ENCODE measurements around the gene BTBD18. TPM values are rescaled to one million over a fixed set of nuclear protein-coding genes. Genes with fewer than 3 reads are reported as not detected.

The BTBD18 gene
- total RNA-seq, 1 donor from 2014 or later = not detected

GRCh38 chr11:57770793-57771192, 19.2 kb upstream of the BTBD18 start:
- no peak for DNase-seq (ENCODE audit: low spot score)

GRCh38 chr11:57764972-57765371, 13.4 kb upstream of the BTBD18 start:
- intact Hi-C loops (cut with micrococcal nuclease) = no loop called here
- DNase-seq (ENCODE audit: low spot score) = no peak
- Mint-ChIP-seq H3K9me3 (peaks cover 4% of the 10 kb centered on the region), H3K27ac (no peak overlapping the region), H3K36me3 (ENCODE audit: low read depth) (peaks cover 8% of the 10 kb centered on the region), H3K27me3 (ENCODE audit: insufficient read depth) (peaks cover 4% of the 10 kb centered on the region), H3K4me1 (ENCODE audit: low read depth) (peaks cover 31% of the 10 kb centered on the region), H3K4me3 (no peak overlapping the region)

More at GRCh38 chr11:57770793-57771192, 19.2 kb upstream of the BTBD18 start:
- Mint-ChIP-seq H3K27me3 (ENCODE audit: insufficient read depth) (no peaks in the 10 kb centered on the region), H3K4me1 (ENCODE audit: low read depth) (peaks cover 18% of the 10 kb centered on the region), H3K4me3 (no peak overlapping the region), H3K36me3 (ENCODE audit: low read depth) (peaks cover 8% of the 10 kb centered on the region), H3K27ac (no peak overlapping the region), H3K9me3 (peaks cover 4% of the 10 kb centered on the region)
- intact Hi-C loops (cut with micrococcal nuclease) = no loop called here

- no peak for DNase-seq (ENCODE audit: low spot score)
- intact Hi-C loops (cut with micrococcal nuclease) = no loop called here
- Mint-ChIP-seq H3K4me1 (ENCODE audit: low read depth) (peaks cover 31% of the 10 kb centered on the region), H3K27ac (no peak overlapping the region), H3K36me3 (ENCODE audit: low read depth) (peaks cover 8% of the 10 kb centered on the region), H3K9me3 (peaks cover 4% of the 10 kb centered on the region), H3K27me3 (ENCODE audit: insufficient read depth) (peaks cover 4% of the 10 kb centered on the region), H3K4me3 (no peak overlapping the region)
These were observed 12.9 kb upstream of the BTBD18 start for GRCh38 chr11:57764566-57764965.

GRCh38 chr11:57764021-57764420, 12.4 kb upstream of the BTBD18 start:
- Mint-ChIP-seq H3K36me3 (ENCODE audit: low read depth) (peaks cover 8% of the 10 kb centered on the region), H3K4me1 (ENCODE audit: low read depth) (peaks cover 31% of the 10 kb centered on the region), H3K27me3 (ENCODE audit: insufficient read depth) (peaks cover 4% of the 10 kb centered on the region), H3K4me3 (no peak overlapping the region), H3K9me3 (peaks cover 4% of the 10 kb centered on the region), H3K27ac (no peak overlapping the region)
- no peak for DNase-seq (ENCODE audit: low spot score)
- intact Hi-C loops (cut with micrococcal nuclease) = no loop called here

GRCh38 chr11:57763568-57763967, 11.9 kb upstream of the BTBD18 start:
- DNase-seq (ENCODE audit: low spot score) = no peak
- no peak overlapping the region for H3K4me3 Mint-ChIP-seq
- intact Hi-C loops (cut with micrococcal nuclease) = no loop called here
- H3K27me3 Mint-ChIP-seq (ENCODE audit: insufficient read depth) = peaks cover 4% of the 10 kb centered on the region
- H3K9me3 Mint-ChIP-seq = peaks cover 4% of the 10 kb centered on the region
- H3K4me1 Mint-ChIP-seq (ENCODE audit: low read depth) = peaks cover 31% of the 10 kb centered on the region
- peaks cover 8% of the 10 kb centered on the region for H3K36me3 Mint-ChIP-seq (ENCODE audit: low read depth)
- no peak overlapping the region for H3K27ac Mint-ChIP-seq

- no peak for DNase-seq (ENCODE audit: low spot score)
- H3K27ac Mint-ChIP-seq = no peak overlapping the region
- intact Hi-C loops (cut with micrococcal nuclease) = no loop called here
- peaks cover 37% of the 10 kb centered on the region for H3K4me1 Mint-ChIP-seq (ENCODE audit: low read depth)
- H3K36me3 Mint-ChIP-seq (ENCODE audit: low read depth) = peaks cover 8% of the 10 kb centered on the region
- H3K27me3 Mint-ChIP-seq (ENCODE audit: insufficient read depth) = peaks cover 4% of the 10 kb centered on the region
- H3K9me3 Mint-ChIP-seq = peaks cover 4% of the 10 kb centered on the region
- H3K4me3 Mint-ChIP-seq = peak overlapping the region; percentile 19
These were observed 10.7 kb upstream of the BTBD18 start for GRCh38 chr11:57762235-57762861.

- peak within 1 kb of the TSS; percentile 57 for H3K4me3 Mint-ChIP-seq
- no peak within 1 kb of the TSS for H3K27ac Mint-ChIP-seq
- DNase-seq (ENCODE audit: low spot score) = no peak
These were observed 9.9 kb upstream of the BTBD18 start, which contains the start of gene CTNND1 for GRCh38 chr11:57761301-57762234. Gene CTNND1 (plus strand): TSS chr11:57761802. CDS start chr11:57791479, 29,677 bp downstream.

GRCh38 chr11:57758174-57758573, 6.6 kb upstream of the BTBD18 start:
- Mint-ChIP-seq H3K4me3 (no peak overlapping the region), H3K27ac (no peak overlapping the region), H3K36me3 (ENCODE audit: low read depth) (peaks cover 3% of the 10 kb centered on the region), H3K27me3 (ENCODE audit: insufficient read depth) (peaks cover 2% of the 10 kb centered on the region), H3K9me3 (no peaks in the 10 kb centered on the region), H3K4me1 (ENCODE audit: low read depth) (peaks cover 21% of the 10 kb centered on the region)
- intact Hi-C loops (cut with micrococcal nuclease) = no loop called here
- no peak for DNase-seq (ENCODE audit: low spot score)

More at GRCh38 chr11:57761301-57762234, 9.9 kb upstream of the BTBD18 start, which contains the start of gene CTNND1:
- intact Hi-C loops (cut with micrococcal nuclease) = no loop called here
- H3K9me3 Mint-ChIP-seq = peaks cover 3% of the 10 kb centered on the region
- peaks cover 37% of the 10 kb centered on the region for H3K4me1 Mint-ChIP-seq (ENCODE audit: low read depth)
- peaks cover 4% of the 10 kb centered on the region for H3K27me3 Mint-ChIP-seq (ENCODE audit: insufficient read depth)
- H3K36me3 Mint-ChIP-seq (ENCODE audit: low read depth) = peaks cover 6% of the 10 kb centered on the region

- Mint-ChIP-seq H3K4me1 (ENCODE audit: low read depth) (peaks cover 6% of the 10 kb centered on the region), H3K36me3 (ENCODE audit: low read depth) (peaks cover 11% of the 10 kb centered on the region), H3K4me3 (no peak overlapping the region), H3K27me3 (ENCODE audit: insufficient read depth) (no peaks in the 10 kb centered on the region), H3K27ac (no peak overlapping the region), H3K9me3 (no peaks in the 10 kb centered on the region)
- DNase-seq (ENCODE audit: low spot score) = no peak
- intact Hi-C loops (cut with micrococcal nuclease) = no loop called here
These were observed 1.3 kb upstream of the BTBD18 start for GRCh38 chr11:57752954-57753353.

- intact Hi-C loops (cut with micrococcal nuclease) = loop anchor here (1.0 kb wide), 1 partner anchor 49 kb away; no protein-coding TSS in a partner anchor
- no peak for DNase-seq (ENCODE audit: low spot score)
- Mint-ChIP-seq H3K27me3 (ENCODE audit: insufficient read depth) (no peaks in the 10 kb centered on the region), H3K4me1 (ENCODE audit: low read depth) (peaks cover 15% of the 10 kb centered on the region), H3K9me3 (no peaks in the 10 kb centered on the region), H3K4me3 (no peak overlapping the region), H3K36me3 (ENCODE audit: low read depth) (peaks cover 17% of the 10 kb centered on the region), H3K27ac (no peak overlapping the region)
These were observed 443 bp downstream of the BTBD18 start for GRCh38 chr11:57751176-57751575.

GRCh38 chr11:57746920-57747319, 4.7 kb downstream of the BTBD18 start:
- H3K36me3 Mint-ChIP-seq (ENCODE audit: low read depth) = peaks cover 49% of the 10 kb centered on the region
- H3K4me1 Mint-ChIP-seq (ENCODE audit: low read depth) = peaks cover 42% of the 10 kb centered on the region
- intact Hi-C loops (cut with micrococcal nuclease) = no loop called here
- H3K27ac Mint-ChIP-seq = peak overlapping the region; percentile 23
- H3K9me3 Mint-ChIP-seq = no peaks in the 10 kb centered on the region
- no peaks in the 10 kb centered on the region for H3K27me3 Mint-ChIP-seq (ENCODE audit: insufficient read depth)
- no peak overlapping the region for H3K4me3 Mint-ChIP-seq
- DNase-seq (ENCODE audit: low spot score) = no peak

GRCh38 chr11:57745206-57745605, 6.4 kb downstream of the BTBD18 start:
- intact Hi-C loops (cut with micrococcal nuclease) = no loop called here
- no peak overlapping the region for H3K4me3 Mint-ChIP-seq
- no peaks in the 10 kb centered on the region for H3K9me3 Mint-ChIP-seq
- peaks cover 53% of the 10 kb centered on the region for H3K36me3 Mint-ChIP-seq (ENCODE audit: low read depth)
- H3K4me1 Mint-ChIP-seq (ENCODE audit: low read depth) = peaks cover 49% of the 10 kb centered on the region
- H3K27me3 Mint-ChIP-seq (ENCODE audit: insufficient read depth) = no peaks in the 10 kb centered on the region
- DNase-seq (ENCODE audit: low spot score) = no peak
- H3K27ac Mint-ChIP-seq = peak overlapping the region; percentile 61

- H3K4me1 Mint-ChIP-seq (ENCODE audit: low read depth) = peaks cover 55% of the 10 kb centered on the region
- no peaks in the 10 kb centered on the region for H3K27me3 Mint-ChIP-seq (ENCODE audit: insufficient read depth)
- DNase-seq (ENCODE audit: low spot score) = no peak
- intact Hi-C loops (cut with micrococcal nuclease) = no loop called here
- no peak overlapping the region for H3K27ac Mint-ChIP-seq
- H3K9me3 Mint-ChIP-seq = no peaks in the 10 kb centered on the region
- peaks cover 55% of the 10 kb centered on the region for H3K36me3 Mint-ChIP-seq (ENCODE audit: low read depth)
- H3K4me3 Mint-ChIP-seq = peak overlapping the region; percentile 66
These were observed 7.3 kb downstream of the BTBD18 start for GRCh38 chr11:57744357-57744756.

All from activated T-helper 1 cell treated with anti-CD3 and anti-CD28 coated beads, Interleukin-12 subunit alpha, Interleukin-12 subunit beta, Interleukin-2, Interleukin-4 antibody, amounts not matched to agents 30 ng/mL and 10 ng/mL and 1 ng/mL, durations not matched to agents 14 hours and 24 hours and 36 hours (primary cell).